Endothelial cell of umbilical vein (primary cell): Measurements from ENCODE around the gene SREBF1. TPM values are rescaled to one million over a fixed set of nuclear protein-coding genes. Genes with fewer than 3 reads are reported as not detected.

Experiments
- BruUV-seq: library from RNA; stranded (reverse); fragments of 400-500 nt; replicated peaks from 2 replicates; lab custom pipeline; 2021; lab: Mats Ljungman, UMichigan
- CTCF ChIA-PET: fragments of 300-600, 350-600 bp; sonication (Branson Sonifier 250); formaldehyde crosslinking; loops from one replicate; lab custom pipeline; 2021; ENCODE audit warnings: antibody characterized with exemption, inconsistent platforms; lab: Charles Lee
- POLR2A ChIA-PET: fragments of 300-600, 350-600 bp; sonication (Branson Sonifier 250); formaldehyde crosslinking; loops from one replicate; lab custom pipeline; 2021; ENCODE audit warnings: antibody characterized with exemption, inconsistent platforms; lab: Charles Lee
- DNase-seq: peaks from one replicate; pipeline ENCODE4 v3.0.0-alpha.2; 2011; ENCODE audit warnings: low read depth, low spot score
- FAIRE-seq: peaks from 2 replicates; lab custom pipeline; 2011; peaks lifted over from hg19 to GRCh38; lab: Jason Lieb, UNC
- H2AFZ ChIP-seq: 2 replicates; pipeline ENCODE4 v1.6.0; 2012; ENCODE audit warnings: low read depth, low read length, control low read depth, inconsistent platforms
- H3K27ac ChIP-seq: 2 replicates; pipeline ENCODE4 v1.5.1; 2011; ENCODE audit warnings: low read depth, mild to moderate bottlenecking, control low read depth, low read length, moderate library complexity; ENCODE audit not compliant: insufficient read depth
- H3K27me3 ChIP-seq, 2 experiments: 2 replicates each; pipeline versions ENCODE4 v1.6.0 to v1.6.1; 2011; ENCODE audit warnings: low read length in 2 of 2, mixed read lengths in 1 of 2; ENCODE audit not compliant: control insufficient read depth in 2 of 2, insufficient read depth in 2 of 2
- H3K36me3 ChIP-seq, 2 experiments: 2 replicates in 1 of 2; 3 replicates in 1 of 2; pipeline ENCODE4 v1.5.1; 2011; ENCODE audit warnings: low read length in 2 of 2, mild to moderate bottlenecking in 1 of 2, moderate library complexity in 1 of 2; ENCODE audit not compliant: control insufficient read depth in 2 of 2, insufficient read depth in 2 of 2; ENCODE audit errors: extremely low read depth in 1 of 2
- H3K4me1 ChIP-seq: 3 replicates; pipeline ENCODE4 v1.5.1; 2011; ENCODE audit warnings: mild to moderate bottlenecking, low read length; ENCODE audit not compliant: control insufficient read depth, insufficient read depth; ENCODE audit errors: extremely low read depth
- H3K4me2 ChIP-seq: 2 replicates; pipeline ENCODE4 v1.6.1; 2011; ENCODE audit warnings: low read length, control low read depth, mixed read lengths; ENCODE audit not compliant: insufficient read depth
- H3K4me3 ChIP-seq, 3 experiments: fragments of 200-600 bp in 1 of 3; sonication (generic), shearing (Covaris generic) in 1 of 3; replicated peaks in 1 of 3; 2 replicates each; pipeline ENCODE4 v1.5.1; 2011 to 2016; ENCODE audit warnings: control low read depth in 3 of 3, low read length in 3 of 3, mild to moderate bottlenecking in 2 of 3, inconsistent platforms in 1 of 3, low read depth in 1 of 3, moderate library complexity in 1 of 3; ENCODE audit not compliant: insufficient read depth in 1 of 3
- H3K79me2 ChIP-seq: 2 replicates; pipeline ENCODE4 v1.6.0; 2012; ENCODE audit warnings: low read length, inconsistent platforms; ENCODE audit not compliant: control insufficient read depth, insufficient read depth
- H3K9ac ChIP-seq: replicated peaks from 2 replicates; pipeline ENCODE3; 2011; ENCODE audit warnings: low read length, control low read depth; ENCODE audit not compliant: insufficient read depth; ENCODE audit errors: extremely low read depth
- H3K9me1 ChIP-seq: replicated peaks from 3 replicates; pipeline ENCODE4 v1.6.0; 2011; ENCODE audit warnings: mild to moderate bottlenecking, low read length; ENCODE audit not compliant: control insufficient read depth, insufficient read depth; ENCODE audit errors: extremely low read depth
- H3K9me3 ChIP-seq: replicated peaks from 2 replicates; pipeline ENCODE4 v1.5.1; 2012; ENCODE audit warnings: low read length, inconsistent platforms; ENCODE audit not compliant: control insufficient read depth, insufficient read depth
- H4K20me1 ChIP-seq: replicated peaks from 2 replicates; pipeline ENCODE3; 2011; ENCODE audit warnings: mild to moderate bottlenecking, low read length; ENCODE audit not compliant: control insufficient read depth, insufficient read depth; ENCODE audit errors: extremely low read depth
- CTCF ChIP-seq, 2 donors: IDR thresholded peaks; 1 replicate in 1 of 2; 2 replicates in 1 of 2; pipeline ENCODE4 v1.5.1; 2011; ENCODE audit warnings: low read length in 2 of 2, mild to moderate bottlenecking in 2 of 2, moderate library complexity in 2 of 2, control low read depth in 1 of 2, inconsistent platforms in 1 of 2, low read depth in 1 of 2; ENCODE audit not compliant: insufficient read depth in 1 of 2; ENCODE audit errors: extremely low read depth in 1 of 2
- EZH2 ChIP-seq: IDR thresholded peaks from 2 replicates; pipeline ENCODE4 v1.6.1; 2012; ENCODE audit warnings: borderline replicate concordance, low read depth, mild to moderate bottlenecking, moderate library complexity, low read length, inconsistent platforms; ENCODE audit not compliant: severe bottlenecking
- FOS ChIP-seq: IDR thresholded peaks from 2 replicates; pipeline ENCODE4 v1.6.1; 2011; ENCODE audit warnings: mild to moderate bottlenecking, low read length, moderate library complexity, borderline replicate concordance; ENCODE audit not compliant: insufficient read depth
- GATA2 ChIP-seq: IDR thresholded peaks from 2 replicates; pipeline ENCODE4 v1.7.0; 2011; ENCODE audit warnings: low read depth, mild to moderate bottlenecking, moderate library complexity, mixed read lengths, low read length; ENCODE audit not compliant: insufficient read length, insufficient read depth
- JUN ChIP-seq: IDR thresholded peaks from 2 replicates; pipeline ENCODE4 v1.6.1; 2011; ENCODE audit warnings: borderline replicate concordance, low read depth; ENCODE audit not compliant: insufficient read length, insufficient read depth
- MAX ChIP-seq: IDR thresholded peaks from 2 replicates; pipeline ENCODE4 v1.6.1; 2011; ENCODE audit not compliant: insufficient read depth, insufficient read length
- MYC ChIP-seq: IDR thresholded peaks from one replicate; pipeline ENCODE4 v1.6.1; 2011; ENCODE audit warnings: mild to moderate bottlenecking, low read depth, low read length
- POLR2A ChIP-seq: IDR thresholded peaks from 2 replicates; pipeline ENCODE4 v1.6.1; 2012; ENCODE audit warnings: low read depth, mild to moderate bottlenecking, control low read depth, low read length
- POLR2AphosphoS5 ChIP-seq: IDR thresholded peaks from 2 replicates; pipeline ENCODE4 v1.6.1; 2012; ENCODE audit warnings: low read depth, mild to moderate bottlenecking, control low read depth, low read length, moderate library complexity; ENCODE audit not compliant: insufficient read depth
- dilution Hi-C: fragments of 300-500 bp; cut with MboI; formaldehyde crosslinking; loops from one replicate; pipeline ENCODE4 v1.15.0; 2019; ENCODE audit warnings: low sequenced_read_pairs; ENCODE audit not compliant: extremely low pct_ligation_motif_present
- intact Hi-C: fragments of 100-400 bp; cut with micrococcal nuclease; formaldehyde crosslinking; loops from one replicate; pipeline ENCODE4 v1.10.0; 2022
- polyA plus RNA-seq, 4 experiments: library from polyadenylated mRNA; depleted of rRNA in 3 of 4; stranded (reverse) in 3 of 4; unstranded in 1 of 4; fragments of >200 nt; gene quantifications; 2 replicates each; pipeline versions ENCODE4 v1.2.1 to v1.2.3, GENCODE V29; 2011 to 2012; ENCODE audit warnings: missing spikeins in 1 of 4
- total RNA-seq: library from RNA; stranded (reverse); gene quantifications from 2 replicates; pipeline ENCODE4 v1.2.3, GENCODE V29; 2021

The SREBF1 gene
- total and polyA plus RNA-seq, 2 donors (not counting 3 experiments of a cell fraction or from before 2014, with no cell fraction given), result 50.4 to 109 TPM

GRCh38 chr17:17822616-17823015 is 14.2 kb downstream of the SREBF1 start:
- H3K79me2 ChIP-seq, result peaks cover 55% of the 10 kb centered on the region
- H3K36me3 ChIP-seq, result peaks cover 7 to 8% of the 10 kb centered on the region in 2 experiments
- CTCF ChIA-PET, result interaction anchor here (0.8 kb wide), 1 partner anchor 14 kb away, joined by 4 read pairs; the partner anchor contains the start of gene SREBF1
- no peak overlapping the region for H2AFZ ChIP-seq
- no peak overlapping the region for H3K9ac ChIP-seq
- H3K4me3 ChIP-seq, result no peak overlapping the region
- no peaks in the 10 kb centered on the region for H4K20me1 ChIP-seq
- intact Hi-C loops (loop anchor here (1.0 kb wide), 1 partner anchor 14 kb away; the partner anchor contains the start of gene SREBF1), dilution Hi-C loops (no loop called here)
- peaks cover 34% of the 10 kb centered on the region for H3K4me1 ChIP-seq
- TF ChIP-seq MYC (no peak), FOS (no peak), MAX (no peak), EZH2 (no peak), GATA2 (no peak), POLR2AphosphoS5 (no peak), CTCF (IDR thresholded peaks at IDR 0.05; ENCODE audit: extremely low read depth in 1 of 2, insufficient read depth in 1 of 2, low read depth in 1 of 2, low read length in 2 of 2) (no peak), JUN (no peak), POLR2A (no peak)
- POLR2A ChIA-PET, result no interaction called here
- FAIRE-seq (no peak), DNase-seq (no peak)
- BruUV-seq, result no TSS peak
- no peaks in the 10 kb centered on the region for H3K9me3 ChIP-seq
- H3K9me1 ChIP-seq, result no peaks in the 10 kb centered on the region
- H3K27me3 ChIP-seq, result no peaks in the 10 kb centered on the region
- no peak overlapping the region for H3K4me2 ChIP-seq
- H3K27ac ChIP-seq, result no peak overlapping the region
